Ishikawa (cell line): Measurements from ENCODE around the gene SYNJ1.

Experiments
- CEBPB ChIP-seq: IDR thresholded peaks from 2 replicates; pipeline ENCODE4 v1.6.1; 2012
- CREB1 ChIP-seq: IDR thresholded peaks from 2 replicates; pipeline ENCODE4 v1.6.1; 2012; ENCODE audit warnings: low read depth
- EGR1 ChIP-seq: IDR thresholded peaks from 2 replicates; pipeline ENCODE4 v1.6.1; 2012
- EP300 ChIP-seq: IDR thresholded peaks from 2 replicates; pipeline ENCODE4 v1.6.1; 2012; ENCODE audit warnings: borderline replicate concordance
- FOXM1 ChIP-seq: IDR thresholded peaks from 2 replicates; pipeline ENCODE4 v1.6.1; 2012; ENCODE audit warnings: low read depth, borderline replicate concordance
- MAX ChIP-seq: IDR thresholded peaks from 2 replicates; pipeline ENCODE4 v1.6.1; 2012
- NFIC ChIP-seq: IDR thresholded peaks from 2 replicates; pipeline ENCODE4 v1.6.1; 2012
- RAD21 ChIP-seq: IDR thresholded peaks from 2 replicates; pipeline ENCODE4 v1.6.1; 2012; ENCODE audit warnings: low read depth
- REST ChIP-seq: IDR thresholded peaks from 2 replicates; pipeline ENCODE4 v1.6.1; 2012; ENCODE audit warnings: low read depth, mild to moderate bottlenecking
- TAF1 ChIP-seq: IDR thresholded peaks from 2 replicates; pipeline ENCODE4 v1.6.1; 2012; ENCODE audit warnings: low read depth, mild to moderate bottlenecking
- TCF12 ChIP-seq: IDR thresholded peaks from 2 replicates; pipeline ENCODE4 v1.6.1; 2012; ENCODE audit warnings: low read depth
- TEAD4 ChIP-seq: IDR thresholded peaks from 2 replicates; pipeline ENCODE4 v1.6.1; 2012
- USF1 ChIP-seq: IDR thresholded peaks from 2 replicates; pipeline ENCODE4 v1.6.1; 2012
- YY1 ChIP-seq: IDR thresholded peaks from 2 replicates; pipeline ENCODE4 v1.6.1; 2012; ENCODE audit warnings: low read depth
- ZBTB7A ChIP-seq: IDR thresholded peaks from 2 replicates; pipeline ENCODE4 v1.6.1; 2012; ENCODE audit warnings: low read depth

Gene SYNJ1

GRCh38 chr21:32674731-32675130 lies 53.1 kb downstream of the SYNJ1 start:
- TF ChIP-seq RAD21: no peak
- TF ChIP-seq CREB1: no peak

- TF ChIP-seq EP300: no peak
- TF ChIP-seq CREB1: no peak
- TF ChIP-seq REST: no peak
- TF ChIP-seq TAF1: no peak
- TF ChIP-seq TCF12: no peak
- TF ChIP-seq USF1: no peak
- no peak for TF ChIP-seq YY1
- no peak for TF ChIP-seq TEAD4
- TF ChIP-seq CEBPB: no peak
- TF ChIP-seq ZBTB7A: no peak
- no peak for TF ChIP-seq MAX
- no peak for TF ChIP-seq FOXM1
- TF ChIP-seq EGR1: no peak
- no peak for TF ChIP-seq NFIC
- TF ChIP-seq RAD21: no peak
Observed at GRCh38 chr21:32674038-32674437, 53.8 kb downstream of the SYNJ1 start.

- TF ChIP-seq CEBPB (no peak), CREB1 (no peak), FOXM1 (no peak), EP300 (no peak), RAD21 (no peak), USF1 (no peak), ZBTB7A (no peak), MAX (no peak), TCF12 (no peak), TAF1 (no peak), REST (no peak), YY1 (no peak), NFIC (no peak), EGR1 (no peak), TEAD4 (no peak)
Observed at GRCh38 chr21:32666258-32666657, 61.6 kb downstream of the SYNJ1 start.

GRCh38 chr21:32661026-32661782 lies 66.6 kb downstream of the SYNJ1 start:
- 0 out of 2 replicates have a peak, but pooled peaks have one; percentile 19 for TF ChIP-seq MAX

- TF ChIP-seq TEAD4: no peak
- no peak for TF ChIP-seq CREB1
- TF ChIP-seq NFIC: no peak
- no peak for TF ChIP-seq YY1
- TF ChIP-seq FOXM1: no peak
Observed at GRCh38 chr21:32658524-32658923, 69.3 kb downstream of the SYNJ1 start.

GRCh38 chr21:32653326-32653901 lies 74.4 kb downstream of the SYNJ1 start:
- TF ChIP-seq CREB1: no peak
- peak; percentile 74 for TF ChIP-seq RAD21

- TF ChIP-seq NFIC (no peak), ZBTB7A (no peak), USF1 (no peak), RAD21 (no peak), TEAD4 (no peak), REST (no peak), MAX (no peak), TAF1 (no peak), FOXM1 (no peak), EGR1 (no peak), CREB1 (no peak), CEBPB (no peak), TCF12 (no peak), EP300 (no peak), YY1 (no peak)
Observed at GRCh38 chr21:32648165-32648564, 79.6 kb downstream of the SYNJ1 start.
